IMR-90 (cell line): ENCODE measurements around the gene CTNND2.

Experiments used
- BHLHE40 ChIP-seq: fragments of 150-350 bp; IDR thresholded peaks from 2 replicates; pipeline ENCODE4 v1.6.1; 2016; ENCODE audit warnings: mild to moderate bottlenecking, low read depth, low read length
- CEBPB ChIP-seq: IDR thresholded peaks from 2 replicates; pipeline ENCODE4 v1.6.1; 2012; ENCODE audit warnings: low read depth, low read length, improper control_type of control experiment
- CHD1 ChIP-seq: IDR thresholded peaks from 2 replicates; pipeline ENCODE4 v1.6.1; 2012; ENCODE audit warnings: low read depth, low read length, improper control_type of control experiment
- CTCF ChIP-seq: conservative IDR thresholded peaks from 2 replicates; pipeline ENCODE4 v1.5.1; 2012; ENCODE audit warnings: mild to moderate bottlenecking, low read depth, low read length, improper control_type of control experiment
- ELK1 ChIP-seq: fragments of 150-350 bp; IDR thresholded peaks from 2 replicates; pipeline ENCODE4 v1.6.1; 2016; ENCODE audit warnings: low read depth, mild to moderate bottlenecking, low read length, moderate library complexity, borderline replicate concordance
- MAFK ChIP-seq: IDR thresholded peaks from 2 replicates; pipeline ENCODE4 v1.6.1; 2012; ENCODE audit warnings: low read depth, low read length, improper control_type of control experiment
- MXI1 ChIP-seq: IDR thresholded peaks from 2 replicates; pipeline ENCODE4 v1.6.1; 2012; ENCODE audit warnings: low read depth, mild to moderate bottlenecking, low read length, moderate library complexity, borderline replicate concordance
- NFE2L2 ChIP-seq: fragments of 150-350 bp; IDR thresholded peaks from 2 replicates; pipeline ENCODE4 v1.6.1; 2016; ENCODE audit warnings: low read depth, mild to moderate bottlenecking, low read length
- POLR2A ChIP-seq: IDR thresholded peaks from 2 replicates; pipeline ENCODE4 v1.6.1; 2012; ENCODE audit warnings: mild to moderate bottlenecking, low read depth, low read length
- RAD21 ChIP-seq: IDR thresholded peaks from 2 replicates; pipeline ENCODE4 v1.6.1; 2012; ENCODE audit warnings: low read length, improper control_type of control experiment
- RFX5 ChIP-seq: IDR thresholded peaks from 2 replicates; pipeline ENCODE4 v1.8.0; 2012; ENCODE audit warnings: low read depth, mild to moderate bottlenecking, low read length, moderate library complexity
- SMC3 ChIP-seq: fragments of 150-350 bp; IDR thresholded peaks from 2 replicates; pipeline ENCODE4 v1.6.1; 2016; ENCODE audit warnings: low read depth, mild to moderate bottlenecking, antibody characterized with exemption, low read length, moderate library complexity
- USF2 ChIP-seq: fragments of 150-350 bp; IDR thresholded peaks from 2 replicates; pipeline ENCODE4 v1.6.1; 2017; ENCODE audit warnings: mild to moderate bottlenecking, antibody characterized with exemption, low read length, low read depth

- TF ChIP-seq CTCF (no peak), RAD21 (no peak), POLR2A (no peak), CEBPB (no peak), ELK1 (no peak), BHLHE40 (no peak), RFX5 (no peak), USF2 (no peak), SMC3 (no peak), MAFK (no peak), MXI1 (no peak), CHD1 (no peak), NFE2L2 (no peak)
Observed at GRCh38 chr5:11069041-11069440, 835.2 kb downstream of the CTNND2 start.
